Esophagus mucosa (tissue), 1 donor: Measurements from ENCODE around the gene CORO2A. TPM values are rescaled to one million over a fixed set of nuclear protein-coding genes. Genes with fewer than 3 reads are reported as not detected.
"Not testable (repeated sequence)": the region's sequence is repeated elsewhere in the genome, so short reads cannot be mapped to it uniquely, and the experiment has no call there.

Source experiments
- ATAC-seq: fragments of 200-7000 bp; cut with Tn5 transposase; one replicate; pipeline ENCODE4 v1.9.1; 2020
- total RNA-seq: library from RNA; stranded (reverse); gene quantifications from one replicate; pipeline ENCODE4 v1.2.4, GENCODE V29; 2023
- donor health status: DM: yes; HTN: yes; CAD: no.

Gene CORO2A
- total RNA-seq, 1 donor from 2014 or later: 21.2 TPM

GRCh38 chr9:98191181-98191608 lies 1.2 kb downstream of the CORO2A start:
- ATAC-seq: no peak

DNA sequence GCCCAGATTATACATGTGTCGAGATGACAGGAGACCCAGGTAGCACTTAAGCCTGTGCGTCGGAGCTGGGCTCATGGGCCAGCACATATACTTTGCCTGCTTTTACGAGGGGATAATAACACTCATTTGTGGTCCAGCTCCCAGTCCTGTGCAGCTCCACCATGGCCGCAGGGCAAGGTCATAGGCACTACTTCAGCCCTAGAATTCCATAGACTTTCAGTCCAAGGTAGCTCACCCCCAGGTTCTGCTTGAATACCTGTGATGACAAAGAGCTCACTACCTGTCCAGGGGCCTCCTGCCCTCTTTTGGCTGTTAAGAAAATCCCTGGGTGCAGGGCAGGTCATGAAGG lies 1.7 kb downstream of the CORO2A start:
- no peak for ATAC-seq

DNA sequence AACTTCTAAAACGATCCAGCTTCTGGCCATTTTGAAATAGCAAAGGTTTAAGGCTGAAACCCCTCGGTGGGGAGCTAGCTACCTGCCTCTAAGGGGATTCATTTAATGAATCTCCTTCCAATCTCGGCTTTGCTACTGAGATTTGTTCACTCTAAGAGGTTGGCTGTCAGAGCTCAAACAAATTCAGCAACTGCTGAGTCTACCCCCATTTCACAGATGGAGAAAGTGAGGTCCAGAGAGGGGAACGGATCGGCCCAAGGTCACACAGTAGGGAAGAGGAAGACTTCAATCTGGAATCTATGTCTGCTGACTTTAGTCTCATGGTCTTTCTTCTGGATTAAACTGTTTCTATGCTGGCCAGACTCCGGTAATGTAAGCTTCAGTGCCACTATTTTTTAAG lies 3.0 kb downstream of the CORO2A start:
- ATAC-seq: no peak

DNA sequence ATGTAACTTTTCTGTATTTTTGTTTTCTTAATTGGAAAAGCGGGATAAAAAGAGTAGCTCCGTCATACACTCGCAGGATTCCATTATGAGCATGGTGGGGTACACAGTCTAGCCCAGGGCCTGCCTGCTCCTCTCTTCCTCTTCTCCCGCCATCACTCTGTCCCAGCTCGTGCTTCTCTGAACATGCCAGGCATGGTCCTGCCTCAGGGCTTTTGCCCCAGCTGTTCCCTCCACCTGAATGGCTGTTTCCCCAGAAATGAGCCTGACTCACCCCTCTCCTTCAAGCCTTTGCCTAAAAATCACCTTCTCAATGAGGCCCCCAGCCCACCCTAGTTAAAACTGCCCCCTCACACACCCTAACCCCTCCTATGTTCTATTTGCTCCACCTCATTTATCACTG lies 4.5 kb downstream of the CORO2A start:
- ATAC-seq: no peak

- ATAC-seq: no peak
Observed at GRCh38 chr9:98186236-98186635, 6.2 kb downstream of the CORO2A start.

- ATAC-seq: peak; percentile 39
Observed at GRCh38 chr9:98185611-98186171, 6.7 kb downstream of the CORO2A start.

DNA sequence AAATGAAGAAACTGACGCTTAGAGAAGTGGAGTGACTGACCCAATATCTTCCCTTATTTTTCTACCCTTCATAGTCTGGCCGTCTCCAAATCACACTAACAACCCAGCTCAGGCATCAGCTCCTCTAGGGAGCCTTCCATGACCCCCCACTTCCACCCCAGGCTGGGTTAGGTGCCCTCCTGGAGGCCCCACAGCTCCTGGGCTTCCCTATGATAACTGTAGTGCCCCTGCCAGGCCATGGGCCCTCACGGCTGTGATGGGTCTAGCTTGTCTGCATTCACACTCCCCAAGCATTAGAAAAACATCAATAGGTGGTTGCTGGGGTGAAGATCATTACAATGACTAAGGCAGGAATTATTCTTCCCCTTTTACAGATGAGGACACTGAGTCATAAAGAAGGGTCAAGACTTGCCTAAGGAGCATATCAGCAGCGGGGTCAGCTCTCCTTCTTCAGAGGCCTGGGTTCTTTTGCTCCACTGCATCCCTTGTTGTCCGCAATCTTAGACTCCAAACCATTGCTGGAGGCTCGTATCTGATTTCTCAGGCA lies 7.3 kb downstream of the CORO2A start:
- no peak for ATAC-seq

DNA sequence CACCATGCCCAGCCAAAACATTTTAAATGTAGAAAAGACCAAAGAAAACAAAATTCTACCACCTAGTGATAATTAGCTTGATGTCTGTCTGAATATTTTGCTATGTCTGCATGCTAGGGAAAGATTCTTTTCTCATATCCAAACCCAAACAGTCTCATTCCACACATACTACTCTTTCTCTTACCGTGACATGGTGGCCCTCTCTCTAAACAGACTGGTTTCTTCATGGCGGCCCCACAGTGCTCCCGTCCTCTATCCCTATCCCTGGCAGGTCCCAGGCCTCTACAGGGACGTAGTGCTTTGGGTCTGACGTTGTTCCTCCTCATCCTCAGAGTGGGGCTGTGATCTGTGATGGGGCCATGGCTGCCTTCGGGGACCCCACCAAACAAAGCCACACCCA lies 8.1 kb downstream of the CORO2A start:
- ATAC-seq: no peak

GRCh38 chr9:98182889-98183599 lies 9.4 kb downstream of the CORO2A start:
- no peak for ATAC-seq

- no peak for ATAC-seq
Observed at GRCh38 chr9:98182069-98182820, 10.2 kb downstream of the CORO2A start.

- no peak for ATAC-seq
Observed at GRCh38 chr9:98181746-98182068, 10.7 kb downstream of the CORO2A start.

DNA sequence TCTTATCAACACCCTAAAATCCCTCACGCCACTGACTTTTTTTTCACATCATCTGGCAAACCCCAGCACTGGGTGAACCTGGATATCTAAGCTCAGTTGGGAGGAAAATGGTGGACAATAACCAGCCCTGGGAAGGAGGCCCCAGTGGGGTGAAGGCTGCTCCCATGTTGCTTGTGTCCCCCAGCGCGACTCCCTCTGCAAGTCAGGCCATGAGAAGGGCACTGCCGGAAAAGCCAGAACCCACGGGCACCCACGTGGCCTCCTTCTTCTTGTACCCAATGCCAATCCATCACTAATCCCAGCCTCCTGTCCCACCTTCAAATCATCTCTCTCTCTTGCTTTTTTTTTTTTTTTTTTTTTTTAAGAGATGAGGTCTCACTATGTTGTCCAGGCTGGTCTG lies 11.4 kb downstream of the CORO2A start:
- ATAC-seq: no peak

GRCh38 chr9:98178874-98179850 lies 13.3 kb downstream of the CORO2A start:
- no peak for ATAC-seq

DNA sequence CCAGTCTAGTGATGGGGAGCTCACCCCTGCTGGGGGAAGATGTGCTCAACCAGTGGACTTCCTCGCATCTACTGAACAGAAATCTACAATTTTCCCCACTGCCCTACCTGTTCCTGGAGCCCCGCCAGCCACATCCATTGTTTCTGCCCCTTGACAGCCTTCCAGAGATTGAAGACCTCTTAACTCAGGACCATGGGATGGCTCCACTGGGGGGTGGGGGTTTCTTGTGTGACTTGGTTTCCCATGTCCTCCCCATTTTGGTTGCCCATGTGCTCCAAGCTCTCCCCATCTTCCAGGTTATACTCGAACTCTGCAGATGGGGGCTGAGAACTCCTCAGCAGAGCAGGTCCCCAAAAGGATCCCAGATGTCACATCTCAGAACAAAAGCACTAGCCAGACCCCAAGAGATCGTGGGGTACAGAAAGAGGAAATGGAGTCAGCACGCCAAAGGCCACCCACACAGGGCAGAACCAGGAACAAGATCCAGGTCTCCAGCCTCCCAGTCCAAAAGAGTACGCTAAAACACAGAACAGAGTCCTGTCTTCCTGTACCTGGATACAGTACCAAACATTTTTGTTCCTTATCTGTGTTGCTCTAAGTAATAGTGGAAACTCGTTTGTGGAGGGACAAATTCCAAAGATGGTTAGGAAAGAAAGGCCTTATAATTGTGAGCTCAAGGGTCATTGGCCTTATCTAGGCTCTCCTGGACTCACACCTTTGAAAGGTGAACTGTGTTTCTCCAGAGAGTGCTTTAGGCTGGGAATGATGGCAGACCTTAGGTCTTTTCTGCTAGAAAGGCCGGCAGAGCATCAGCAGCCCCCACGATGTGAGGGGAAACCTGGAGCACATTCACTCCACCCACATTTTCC lies 15.8 kb downstream of the CORO2A start:
- no peak for ATAC-seq

DNA sequence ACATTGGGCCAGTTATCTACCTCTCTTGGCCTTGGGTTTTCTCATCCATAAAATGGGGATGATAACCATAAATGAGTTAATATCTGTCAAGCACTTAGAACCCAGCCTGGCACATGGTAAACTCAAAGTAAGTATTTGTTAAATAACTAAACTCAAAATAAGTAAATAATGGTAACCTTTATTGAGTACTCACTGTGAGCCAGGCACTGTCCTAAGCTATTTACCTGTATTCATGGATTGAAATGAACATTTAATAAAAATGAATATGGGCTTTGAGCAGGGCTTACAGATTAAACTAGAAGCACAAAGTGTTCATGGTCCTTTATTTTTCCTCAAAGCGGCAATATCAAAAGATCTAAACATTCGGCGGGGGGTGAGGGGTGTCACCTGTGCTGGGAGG lies 16.7 kb downstream of the CORO2A start:
- no peak for ATAC-seq

DNA sequence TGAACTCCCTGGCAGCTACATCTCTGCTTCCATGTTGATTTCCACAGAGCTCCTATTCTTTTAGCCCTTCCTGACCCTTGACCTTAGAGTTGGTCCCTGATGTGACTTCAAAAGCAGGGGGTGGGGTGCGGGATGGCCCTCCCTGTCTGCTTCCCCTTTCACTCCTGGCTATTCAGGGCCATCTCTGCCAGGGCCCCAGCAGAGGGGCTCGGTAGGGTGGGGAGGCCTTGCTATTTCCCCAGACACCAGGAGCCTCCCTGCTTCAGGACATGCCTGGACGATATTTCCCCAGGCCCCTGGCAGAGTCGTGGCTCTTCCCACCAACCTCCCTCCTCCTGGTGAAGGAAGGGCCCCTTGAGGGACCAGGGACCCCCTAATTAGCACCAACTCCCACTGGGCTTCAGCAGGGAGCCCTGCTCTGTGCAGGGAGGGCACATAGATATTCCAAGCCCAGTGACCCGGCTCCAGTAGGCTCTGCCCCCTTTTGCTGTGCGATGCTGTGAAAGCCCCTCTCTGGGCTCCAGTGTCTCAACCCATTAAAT lies 17.3 kb downstream of the CORO2A start:
- ATAC-seq: no peak

DNA sequence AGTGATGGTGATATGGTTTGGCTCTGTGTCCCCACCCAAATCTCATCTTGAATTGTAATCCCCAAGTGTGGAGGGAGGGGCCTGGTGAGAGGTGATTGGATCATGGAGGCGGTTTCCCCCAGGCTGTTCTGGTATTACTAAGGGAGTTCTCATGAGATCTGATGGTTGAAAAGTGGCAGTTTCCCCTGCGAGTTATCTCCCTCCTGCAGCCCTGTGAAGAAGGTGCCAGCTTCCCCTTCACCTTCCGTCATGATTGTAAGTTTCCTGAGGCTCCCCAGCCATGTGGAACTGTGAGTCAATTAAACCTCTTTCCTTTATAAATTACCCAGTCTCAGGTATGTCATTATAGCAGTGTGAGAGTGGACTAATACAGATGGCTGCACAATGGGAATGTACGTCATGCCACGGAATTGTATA lies 17.9 kb downstream of the CORO2A start:
- not testable (repeated sequence) for ATAC-seq

GRCh38 chr9:98173181-98173580 lies 19.3 kb downstream of the CORO2A start:
- no peak for ATAC-seq

- ATAC-seq: no peak
Observed at GRCh38 chr9:98172604-98173003, 19.8 kb downstream of the CORO2A start.

DNA sequence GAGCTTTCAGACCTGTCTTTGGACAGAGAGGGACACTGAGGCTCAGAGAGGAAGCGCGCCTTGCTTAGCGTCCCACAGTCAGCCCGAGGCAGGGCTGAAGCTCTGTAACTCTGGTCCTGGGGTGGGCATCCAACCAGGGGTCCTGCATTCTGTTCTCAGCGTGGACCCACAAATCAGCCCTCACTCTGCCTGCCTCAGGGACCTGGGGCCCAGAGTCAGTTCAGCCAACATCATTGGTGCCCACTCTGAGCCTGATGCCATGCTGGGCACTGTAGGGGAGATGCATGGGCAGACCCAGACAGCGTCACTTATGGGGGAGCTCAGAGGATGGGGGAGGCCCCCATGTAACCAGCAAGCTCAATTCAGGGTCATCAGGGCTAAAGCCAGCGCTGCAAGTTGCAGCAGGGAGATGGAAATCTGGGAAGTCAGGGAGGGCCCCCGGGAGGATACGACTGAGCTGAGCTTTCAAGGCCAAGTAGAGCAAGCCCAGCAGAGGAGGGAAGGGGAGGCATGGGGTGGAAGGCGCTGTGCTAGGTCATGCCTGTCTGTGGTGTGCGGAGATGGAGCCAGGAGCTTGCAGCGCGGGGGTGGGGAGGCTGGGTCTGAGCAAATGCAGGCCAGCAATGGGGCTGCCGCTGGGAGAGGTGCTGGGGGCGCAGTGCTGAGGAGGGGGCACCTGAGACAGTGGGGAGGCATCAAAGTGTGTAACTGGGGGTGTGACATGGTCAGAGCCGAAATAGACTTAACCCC lies 21.1 kb downstream of the CORO2A start:
- ATAC-seq: no peak
